ENCODE data around the gene SFRP4.

SFRP4 gene

DNA sequence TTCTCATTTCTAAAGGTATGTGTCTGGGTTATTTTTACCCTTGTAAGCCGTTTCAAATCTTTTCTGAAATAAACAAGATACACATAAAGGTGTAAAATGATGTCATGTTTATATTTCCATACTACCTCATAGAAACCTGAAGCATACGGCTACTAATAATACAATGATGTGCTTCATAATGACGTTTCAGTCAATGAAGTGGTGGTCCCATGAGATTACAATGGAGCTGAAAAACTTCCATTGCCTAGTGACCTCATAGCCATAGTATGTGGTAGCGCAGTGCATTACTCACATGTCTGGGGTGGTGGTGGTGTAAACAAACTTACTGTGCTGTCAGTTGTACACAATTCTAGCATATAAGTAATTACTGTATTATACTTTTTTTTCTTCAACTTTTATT, 28.7 kb upstream of the SFRP4 start:
- Histone ChIP-seq H3K9me2 (ENCODE audit: low read depth, low read length) (no peaks in the 10 kb centered on the region), H2AFZ (ENCODE audit: low read length) (no peak overlapping the region), H3K9me3 (ENCODE audit: low read length) (no peaks in the 10 kb centered on the region), H3K4me1 (ENCODE audit: insufficient read depth, low read length, severe bottlenecking) (no peaks in the 10 kb centered on the region), H3K27me3 (ENCODE audit: insufficient read depth, low read length) (no peaks in the 10 kb centered on the region; the same call in 1 of the 2 replicates), H3K4me3 (ENCODE audit: low read depth, low read length, poor library complexity, severe bottlenecking) (no peak overlapping the region), H3K79me2 (ENCODE audit: insufficient read depth, low read length) (no peaks in the 10 kb centered on the region), H3F3A (ENCODE audit: insufficient read depth, low read length) (no peaks in the 10 kb centered on the region), H3K27ac (ENCODE audit: low read depth, low read length, poor library complexity, severe bottlenecking) (no peak overlapping the region), H3K36me3 (ENCODE audit: insufficient read depth, low read length) (no peaks in the 10 kb centered on the region), H3K9ac (ENCODE audit: low read length) (no peak overlapping the region), H4K20me1 (ENCODE audit: insufficient read depth, low read length) (no peaks in the 10 kb centered on the region), H3K4me2 (ENCODE audit: low read length) (no peak overlapping the region)
- no peak for TF ChIP-seq EZH2 (IDR thresholded peaks at IDR 0.05; ENCODE audit: borderline replicate concordance, low read length)
- TF ChIP-seq, protein P1, sequence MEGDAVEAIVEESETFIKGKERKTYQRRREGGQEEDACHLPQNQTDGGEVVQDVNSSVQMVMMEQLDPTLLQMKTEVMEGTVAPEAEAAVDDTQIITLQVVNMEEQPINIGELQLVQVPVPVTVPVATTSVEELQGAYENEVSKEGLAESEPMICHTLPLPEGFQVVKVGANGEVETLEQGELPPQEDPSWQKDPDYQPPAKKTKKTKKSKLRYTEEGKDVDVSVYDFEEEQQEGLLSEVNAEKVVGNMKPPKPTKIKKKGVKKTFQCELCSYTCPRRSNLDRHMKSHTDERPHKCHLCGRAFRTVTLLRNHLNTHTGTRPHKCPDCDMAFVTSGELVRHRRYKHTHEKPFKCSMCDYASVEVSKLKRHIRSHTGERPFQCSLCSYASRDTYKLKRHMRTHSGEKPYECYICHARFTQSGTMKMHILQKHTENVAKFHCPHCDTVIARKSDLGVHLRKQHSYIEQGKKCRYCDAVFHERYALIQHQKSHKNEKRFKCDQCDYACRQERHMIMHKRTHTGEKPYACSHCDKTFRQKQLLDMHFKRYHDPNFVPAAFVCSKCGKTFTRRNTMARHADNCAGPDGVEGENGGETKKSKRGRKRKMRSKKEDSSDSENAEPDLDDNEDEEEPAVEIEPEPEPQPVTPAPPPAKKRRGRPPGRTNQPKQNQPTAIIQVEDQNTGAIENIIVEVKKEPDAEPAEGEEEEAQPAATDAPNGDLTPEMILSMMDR (IDR thresholded peaks at IDR 0.05; ENCODE audit: low read length), result no peak

DNA sequence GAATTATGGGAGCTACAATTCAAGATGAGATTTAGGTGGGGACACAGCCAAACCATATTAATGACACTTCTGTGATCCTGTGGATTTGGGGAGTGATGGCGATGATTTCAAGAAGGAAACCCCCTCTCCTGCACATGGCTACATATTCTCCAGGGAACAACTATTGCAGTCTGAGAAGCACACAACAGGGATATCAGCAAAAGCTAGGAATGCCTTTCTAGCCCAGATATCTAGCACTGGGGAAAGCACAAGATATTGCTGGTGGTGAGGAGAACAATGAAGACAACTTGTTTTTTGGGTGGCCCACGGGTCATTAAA, 28.1 kb upstream of the SFRP4 start:
- Histone ChIP-seq H3F3A (ENCODE audit: insufficient read depth, low read length) (no peaks in the 10 kb centered on the region), H3K9ac (ENCODE audit: low read length) (no peak overlapping the region), H4K20me1 (ENCODE audit: insufficient read depth, low read length) (no peaks in the 10 kb centered on the region), H3K27ac (ENCODE audit: low read depth, low read length, poor library complexity, severe bottlenecking) (no peak overlapping the region), H3K9me2 (ENCODE audit: low read depth, low read length) (no peaks in the 10 kb centered on the region), H3K4me1 (ENCODE audit: insufficient read depth, low read length, severe bottlenecking) (no peaks in the 10 kb centered on the region), H3K4me3 (ENCODE audit: low read depth, low read length, poor library complexity, severe bottlenecking) (no peak overlapping the region), H3K79me2 (ENCODE audit: insufficient read depth, low read length) (no peaks in the 10 kb centered on the region), H2AFZ (ENCODE audit: low read length) (no peak overlapping the region), H3K9me3 (ENCODE audit: low read length) (no peaks in the 10 kb centered on the region), H3K36me3 (ENCODE audit: insufficient read depth, low read length) (no peaks in the 10 kb centered on the region), H3K27me3 (ENCODE audit: insufficient read depth, low read length) (no peaks in the 10 kb centered on the region; the same call in 1 of the 2 replicates), H3K4me2 (ENCODE audit: low read length) (no peak overlapping the region)
- TF ChIP-seq, protein P1 (IDR thresholded peaks at IDR 0.05; ENCODE audit: low read length), result no peak
- TF ChIP-seq EZH2 (IDR thresholded peaks at IDR 0.05; ENCODE audit: borderline replicate concordance, low read length), result no peak

DNA sequence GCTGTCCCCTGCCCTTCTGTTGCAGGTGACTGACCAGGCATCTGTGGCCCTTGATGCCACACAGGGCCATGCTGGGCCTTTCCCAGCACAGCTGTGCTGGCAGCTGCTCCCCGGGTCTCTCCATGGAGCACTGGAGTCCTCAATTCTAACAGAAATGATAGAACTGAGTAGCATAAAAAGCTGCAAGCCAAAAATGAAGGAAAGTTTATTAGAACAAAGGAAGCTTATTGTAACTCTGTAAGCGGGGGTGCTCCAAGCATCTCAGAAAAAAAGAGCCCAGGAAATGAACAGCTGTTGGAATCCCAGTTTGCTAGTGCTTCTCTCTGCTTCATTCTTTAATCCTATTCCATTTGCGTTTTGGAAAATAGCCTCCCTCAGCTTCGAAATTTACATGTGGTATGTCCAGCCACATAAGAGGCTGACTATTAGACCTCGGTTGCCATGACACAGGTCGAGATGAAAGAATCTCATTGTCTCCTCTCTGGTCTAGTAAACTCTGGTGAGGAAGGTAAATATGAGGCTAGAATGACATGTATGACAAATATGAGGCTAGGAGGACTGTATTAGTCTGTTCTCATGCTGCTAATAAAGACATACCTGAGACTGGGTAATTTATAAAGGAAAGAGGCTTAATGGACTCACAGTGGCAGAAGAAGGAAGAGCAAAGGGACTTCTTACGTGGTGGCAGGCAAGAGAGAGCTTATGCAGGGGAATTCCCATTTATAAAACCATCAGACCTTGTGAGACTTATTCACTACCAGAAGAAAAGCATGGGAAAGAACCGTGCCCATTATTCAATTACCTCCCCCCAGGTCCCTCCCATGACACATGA, 27.5 kb upstream of the SFRP4 start:
- Histone ChIP-seq H3F3A (ENCODE audit: insufficient read depth, low read length) (no peaks in the 10 kb centered on the region), H3K36me3 (ENCODE audit: insufficient read depth, low read length) (no peaks in the 10 kb centered on the region), H3K9me3 (ENCODE audit: low read length) (no peaks in the 10 kb centered on the region), H3K4me2 (ENCODE audit: low read length) (no peak overlapping the region), H3K4me3 (ENCODE audit: low read depth, low read length, poor library complexity, severe bottlenecking) (no peak overlapping the region), H3K27ac (ENCODE audit: low read depth, low read length, poor library complexity, severe bottlenecking) (no peak overlapping the region), H4K20me1 (ENCODE audit: insufficient read depth, low read length) (no peaks in the 10 kb centered on the region), H3K9ac (ENCODE audit: low read length) (no peak overlapping the region), H3K9me2 (ENCODE audit: low read depth, low read length) (no peaks in the 10 kb centered on the region), H3K4me1 (ENCODE audit: insufficient read depth, low read length, severe bottlenecking) (no peaks in the 10 kb centered on the region), H3K27me3 (ENCODE audit: insufficient read depth, low read length) (no peaks in the 10 kb centered on the region; the same call in 1 of the 2 replicates), H2AFZ (ENCODE audit: low read length) (no peak overlapping the region), H3K79me2 (ENCODE audit: insufficient read depth, low read length) (no peaks in the 10 kb centered on the region)
- TF ChIP-seq, protein P1 (IDR thresholded peaks at IDR 0.05; ENCODE audit: low read length), result no peak
- no peak for TF ChIP-seq EZH2 (IDR thresholded peaks at IDR 0.05; ENCODE audit: borderline replicate concordance, low read length)
